ENCODE results near the gene PTTG1. TPM values are rescaled to one million over a fixed set of nuclear protein-coding genes. Genes with fewer than 3 reads are reported as not detected.

Gene PTTG1
- total RNA-seq, 2 experiments from 2014 or later = 15.1 to 17.6 TPM

DNA sequence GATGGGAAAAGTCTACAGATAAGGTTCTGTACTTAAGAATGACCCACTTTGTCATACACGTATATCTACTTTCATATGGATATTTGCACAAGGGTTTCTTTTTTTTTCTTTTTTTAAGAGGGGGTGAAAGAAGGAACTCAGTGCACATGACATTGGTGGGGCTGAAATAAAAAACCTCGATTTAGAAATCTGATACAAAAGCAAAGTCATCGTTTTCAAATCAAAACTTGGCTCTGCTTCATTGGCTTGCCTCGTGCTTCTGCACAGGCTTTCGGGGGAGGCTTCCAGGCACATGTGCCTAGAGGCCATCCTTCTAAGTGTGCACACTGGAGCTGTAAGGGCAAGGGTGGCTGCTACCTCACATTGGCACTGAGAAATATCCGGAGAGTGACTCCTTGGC, 31.1 kb downstream of the PTTG1 start:
- Mint-ChIP-seq H3K27me3 (no peaks in the 10 kb centered on the region), H3K27ac (no peak overlapping the region), H3K4me3 (no peak overlapping the region), H3K36me3 (ENCODE audit: low read depth) (no peaks in the 10 kb centered on the region), H3K9me3 (peaks cover 2% of the 10 kb centered on the region), H3K4me1 (ENCODE audit: low read depth) (no peaks in the 10 kb centered on the region)
- intact Hi-C loops (cut with DNase I, micrococcal nuclease) = no loop called here
- H3K9me3 ChIP-seq (ENCODE audit: control insufficient read depth in 1 of 2, insufficient read depth in 1 of 2, low read length in 2 of 2) = no peaks in the 10 kb centered on the region
- no peaks in the 10 kb centered on the region for H3K4me1 ChIP-seq (ENCODE audit: insufficient read depth, low read length)
- POLR2A ChIA-PET = no interaction called here
- no peaks in the 10 kb centered on the region for H3K27me3 ChIP-seq (ENCODE audit: control insufficient read depth in 1 of 2, insufficient read depth in 2 of 2, low read length in 2 of 2)
- H3K27ac ChIP-seq (ENCODE audit: low read depth in 1 of 2, low read length in 2 of 2) = no peak overlapping the region
- TF ChIP-seq, protein P1, sequence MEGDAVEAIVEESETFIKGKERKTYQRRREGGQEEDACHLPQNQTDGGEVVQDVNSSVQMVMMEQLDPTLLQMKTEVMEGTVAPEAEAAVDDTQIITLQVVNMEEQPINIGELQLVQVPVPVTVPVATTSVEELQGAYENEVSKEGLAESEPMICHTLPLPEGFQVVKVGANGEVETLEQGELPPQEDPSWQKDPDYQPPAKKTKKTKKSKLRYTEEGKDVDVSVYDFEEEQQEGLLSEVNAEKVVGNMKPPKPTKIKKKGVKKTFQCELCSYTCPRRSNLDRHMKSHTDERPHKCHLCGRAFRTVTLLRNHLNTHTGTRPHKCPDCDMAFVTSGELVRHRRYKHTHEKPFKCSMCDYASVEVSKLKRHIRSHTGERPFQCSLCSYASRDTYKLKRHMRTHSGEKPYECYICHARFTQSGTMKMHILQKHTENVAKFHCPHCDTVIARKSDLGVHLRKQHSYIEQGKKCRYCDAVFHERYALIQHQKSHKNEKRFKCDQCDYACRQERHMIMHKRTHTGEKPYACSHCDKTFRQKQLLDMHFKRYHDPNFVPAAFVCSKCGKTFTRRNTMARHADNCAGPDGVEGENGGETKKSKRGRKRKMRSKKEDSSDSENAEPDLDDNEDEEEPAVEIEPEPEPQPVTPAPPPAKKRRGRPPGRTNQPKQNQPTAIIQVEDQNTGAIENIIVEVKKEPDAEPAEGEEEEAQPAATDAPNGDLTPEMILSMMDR (IDR thresholded peaks at IDR 0.05) = no peak
- ATAC-seq (ENCODE audit: poor library complexity) (no peak), DNase-seq (no peak)
- H3K4me3 ChIP-seq (ENCODE audit: low read length) = no peak overlapping the region
- no peaks in the 10 kb centered on the region for H3K36me3 ChIP-seq (ENCODE audit: insufficient read depth, low read length)
- CTCF ChIA-PET = interaction anchor here (1.0 kb wide), 1 partner anchor 14 kb away, joined by 3 read pairs; no protein-coding TSS in a partner anchor

DNA sequence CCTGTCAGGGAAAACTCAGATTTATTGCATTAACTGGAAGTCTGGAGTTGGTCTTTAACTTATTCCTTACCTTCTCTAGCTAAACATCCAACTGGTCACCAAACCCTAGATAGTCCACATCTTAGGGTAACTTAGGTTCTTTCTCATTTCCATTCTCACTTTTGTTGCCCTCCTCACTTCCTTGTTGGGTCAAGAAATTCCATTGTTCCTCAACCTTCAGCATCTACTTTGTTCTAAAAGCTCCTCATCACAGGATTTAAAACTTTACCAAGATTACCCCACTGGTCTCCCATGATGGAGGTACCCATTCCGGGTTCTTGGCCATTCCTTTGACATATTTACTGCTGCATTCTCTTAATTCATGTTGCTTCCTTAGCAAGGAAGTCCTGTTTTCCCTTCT, 32.1 kb downstream of the PTTG1 start:
- no peak overlapping the region for H3K4me3 ChIP-seq (ENCODE audit: low read length)
- ChIA-PET CTCF (no interaction called here), POLR2A (no interaction called here)
- TF ChIP-seq, protein P1 (IDR thresholded peaks at IDR 0.05) = no peak
- no peaks in the 10 kb centered on the region for H3K27me3 ChIP-seq (ENCODE audit: control insufficient read depth in 1 of 2, insufficient read depth in 2 of 2, low read length in 2 of 2)
- no peaks in the 10 kb centered on the region for H3K4me1 ChIP-seq (ENCODE audit: insufficient read depth, low read length)
- DNase-seq (no peak), ATAC-seq (ENCODE audit: poor library complexity) (no peak)
- no peaks in the 10 kb centered on the region for H3K4me1 Mint-ChIP-seq (ENCODE audit: low read depth)
- no peaks in the 10 kb centered on the region for H3K36me3 ChIP-seq (ENCODE audit: insufficient read depth, low read length)
- H3K9me3 Mint-ChIP-seq = peaks cover 2% of the 10 kb centered on the region
- H3K36me3 Mint-ChIP-seq (ENCODE audit: low read depth) = no peaks in the 10 kb centered on the region
- H3K27me3 Mint-ChIP-seq = no peaks in the 10 kb centered on the region
- intact Hi-C loops (cut with DNase I, micrococcal nuclease) = no loop called here
- H3K9me3 ChIP-seq (ENCODE audit: control insufficient read depth in 1 of 2, insufficient read depth in 1 of 2, low read length in 2 of 2) = no peaks in the 10 kb centered on the region
- H3K27ac Mint-ChIP-seq = no peak overlapping the region
- H3K27ac ChIP-seq (ENCODE audit: low read depth in 1 of 2, low read length in 2 of 2) = no peak overlapping the region
- no peak overlapping the region for H3K4me3 Mint-ChIP-seq

- H3K27ac Mint-ChIP-seq = no peak overlapping the region
- Histone ChIP-seq H3K4me1 (ENCODE audit: insufficient read depth, low read length) (no peaks in the 10 kb centered on the region), H3K36me3 (ENCODE audit: insufficient read depth, low read length) (no peaks in the 10 kb centered on the region), H3K27me3 (ENCODE audit: control insufficient read depth in 1 of 2, insufficient read depth in 2 of 2, low read length in 2 of 2) (no peaks in the 10 kb centered on the region), H3K9me3 (ENCODE audit: control insufficient read depth in 1 of 2, insufficient read depth in 1 of 2, low read length in 2 of 2) (no peaks in the 10 kb centered on the region), H3K4me3 (ENCODE audit: low read length) (no peak overlapping the region), H3K27ac (ENCODE audit: low read depth in 1 of 2, low read length in 2 of 2) (no peak overlapping the region)
- no peak for ATAC-seq (ENCODE audit: poor library complexity)
- DNase-seq = no peak
- no peak overlapping the region for H3K4me3 Mint-ChIP-seq
- TF ChIP-seq, protein P1 (IDR thresholded peaks at IDR 0.05) = no peak
- POLR2A ChIA-PET = no interaction called here
- no peaks in the 10 kb centered on the region for H3K9me3 Mint-ChIP-seq
- H3K27me3 Mint-ChIP-seq = no peaks in the 10 kb centered on the region
- CTCF ChIA-PET = no interaction called here
- H3K4me1 Mint-ChIP-seq (ENCODE audit: low read depth) = no peaks in the 10 kb centered on the region
- intact Hi-C loops (cut with DNase I, micrococcal nuclease) = no loop called here
- no peaks in the 10 kb centered on the region for H3K36me3 Mint-ChIP-seq (ENCODE audit: low read depth)
These were observed 33.9 kb downstream of the PTTG1 start for GRCh38 chr5:160455600-160455999.

Data from CD4-positive, alpha-beta T cell (primary cell).